ENCODE data around the gene RIMKLB.
"Not testable (repeated sequence)": the region's sequence is repeated elsewhere in the genome, so short reads cannot be mapped to it uniquely, and the experiment has no call there.

The RIMKLB gene

GRCh38 chr12:8820676-8821407, 123.1 kb downstream of the RIMKLB start:
- DNase-seq, result not testable (repeated sequence)

DNA sequence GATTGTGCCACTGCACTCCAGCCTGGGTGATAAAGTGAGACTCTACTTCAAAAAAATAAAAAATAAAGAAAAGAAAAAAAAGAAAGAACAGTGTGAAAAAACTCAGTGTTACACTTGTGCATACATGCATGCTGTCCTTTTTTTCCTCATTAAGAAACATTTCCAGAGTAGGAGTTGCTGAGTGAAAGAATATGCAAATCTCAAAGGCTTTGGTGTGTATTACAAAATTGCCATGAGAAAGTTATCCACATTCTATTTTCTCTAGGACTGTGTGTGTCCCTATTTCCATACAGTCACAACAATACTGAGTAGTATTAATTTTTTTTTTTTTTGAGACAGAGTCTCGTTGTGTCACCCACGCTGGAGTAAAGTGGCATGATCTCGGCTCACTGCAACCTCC, 123.8 kb downstream of the RIMKLB start:
- DNase-seq, result no peak

- no peak for DNase-seq
Measured at GRCh38 chr12:8822298-8822697, 124.5 kb downstream of the RIMKLB start, which contains the start of gene A2ML1. Gene A2ML1, plus strand, starts transcription at chr12:8822621. Its CDS starts 31 bp downstream, at chr12:8822652.

GRCh38 chr12:8823565-8824300, 125.9 kb downstream of the RIMKLB start:
- DNase-seq, result peak in 1 of 2 experiments; percentile 17

DNA sequence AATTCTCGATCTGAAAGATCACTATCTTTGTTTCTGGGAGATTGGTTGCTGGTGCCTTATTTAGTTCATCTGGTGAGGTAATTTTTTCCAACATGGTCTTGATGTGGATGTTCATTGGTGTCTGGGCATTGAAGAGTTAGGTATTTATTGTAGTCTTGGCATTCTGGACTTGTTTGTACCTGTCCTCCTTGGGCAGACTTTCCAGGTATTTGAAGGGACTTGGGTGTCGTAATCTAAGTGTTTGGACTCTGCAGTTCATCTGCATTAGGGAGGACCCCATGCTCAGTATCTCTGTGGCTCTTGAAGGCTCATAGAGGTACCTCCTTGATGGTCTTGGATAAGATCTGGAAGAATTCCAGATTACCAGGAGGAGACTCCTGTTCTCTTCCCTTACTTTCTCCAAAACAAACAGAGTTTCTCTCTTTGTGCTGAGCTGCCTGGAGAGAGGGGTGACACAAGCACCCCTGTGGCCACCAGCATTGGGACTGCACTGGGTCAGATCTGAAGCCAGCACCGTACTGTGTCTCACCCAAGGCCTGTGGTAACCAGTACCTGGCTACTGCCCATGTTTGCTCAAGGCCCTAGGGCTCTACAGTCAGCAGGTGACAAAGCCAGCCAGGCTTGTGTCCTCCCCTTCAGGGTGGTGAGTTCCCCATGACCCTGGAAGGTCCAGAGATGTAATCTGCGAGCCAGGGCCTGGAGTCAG, 129.9 kb downstream of the RIMKLB start:
- DNase-seq, result no peak

- DNase-seq, result no peak
Measured at GRCh38 chr12:8828257-8829124, 130.7 kb downstream of the RIMKLB start.

DNA sequence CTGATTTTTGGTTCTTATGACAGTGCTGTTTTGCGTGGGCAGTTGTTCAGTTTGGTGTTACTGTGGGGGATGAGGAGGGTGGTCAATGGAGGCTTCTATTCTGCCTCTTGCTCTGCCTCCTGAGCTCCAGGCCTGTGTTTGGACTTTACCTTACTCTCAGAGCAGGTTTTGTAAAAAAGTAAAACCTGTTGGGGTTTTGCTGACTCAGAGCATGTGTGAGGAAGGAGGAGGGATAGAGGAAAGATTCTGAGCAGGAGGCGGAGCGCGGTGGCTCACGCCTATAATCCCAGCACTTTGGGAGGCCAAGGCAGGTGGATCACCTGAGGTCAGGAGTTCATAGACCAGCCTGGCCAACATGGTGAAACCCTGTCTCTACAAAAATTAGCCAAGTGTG, 131.3 kb downstream of the RIMKLB start:
- DNase-seq, result no peak

DNA sequence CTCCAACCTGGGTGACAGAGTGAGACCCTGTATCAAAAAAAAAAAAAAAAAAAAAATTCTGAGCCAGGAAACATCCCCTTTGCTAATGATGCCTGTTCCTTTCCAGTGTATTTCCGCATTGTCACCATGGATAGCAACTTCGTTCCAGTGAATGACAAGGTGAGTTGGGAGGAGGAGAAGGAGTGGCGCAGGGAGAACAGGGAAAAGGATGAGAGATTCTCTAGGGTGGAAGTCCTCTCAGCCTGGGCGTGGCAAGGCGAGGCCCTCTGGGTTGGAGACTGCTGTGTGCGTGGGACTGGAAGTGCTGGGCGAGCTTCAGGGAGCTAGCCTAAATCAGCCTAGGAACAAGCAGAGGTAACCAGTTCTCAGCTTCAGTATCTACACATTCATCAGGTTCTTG, 131.8 kb downstream of the RIMKLB start:
- DNase-seq, result no peak

DNA sequence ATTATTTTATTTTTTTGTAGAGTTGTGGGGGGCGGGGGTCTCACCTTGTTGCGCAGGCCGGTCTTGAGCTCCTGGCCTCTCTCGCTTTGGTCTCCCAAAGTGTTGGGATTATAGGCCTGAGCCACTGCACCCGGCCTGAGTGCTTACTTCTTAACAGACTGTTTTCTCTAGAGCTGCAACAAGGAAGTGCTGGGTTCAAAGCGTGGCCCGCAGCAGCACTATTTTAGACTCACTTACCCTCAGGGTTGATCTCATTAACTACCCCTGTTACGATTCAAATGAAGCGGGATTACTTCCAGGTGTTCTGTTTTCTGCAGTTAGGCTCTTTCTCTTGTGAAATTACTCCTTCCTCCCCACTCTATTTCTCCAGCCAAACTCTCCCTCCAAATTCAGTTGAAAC, 133.3 kb downstream of the RIMKLB start:
- no peak for DNase-seq

DNA sequence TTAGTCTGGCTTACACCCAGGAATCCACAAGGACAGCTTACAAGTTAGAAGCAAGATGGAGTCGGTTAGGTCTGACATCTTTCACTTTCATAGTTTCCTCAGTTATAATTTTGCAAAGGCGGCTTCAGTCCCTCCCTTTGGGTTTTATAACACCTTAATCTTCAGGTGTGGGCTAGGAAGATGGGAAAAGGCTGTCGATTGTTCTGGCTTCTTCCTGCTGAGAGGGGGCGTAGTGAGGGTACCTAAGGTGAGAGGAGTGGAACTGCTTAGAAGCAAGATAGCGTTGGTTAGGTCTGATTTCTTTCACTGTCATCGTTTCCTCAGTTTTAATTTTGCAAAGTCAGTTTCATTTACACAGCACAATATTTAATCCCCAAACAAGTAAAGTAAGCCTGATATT, 134.7 kb downstream of the RIMKLB start:
- no peak for DNase-seq
